Activated naive CD4-positive, alpha-beta T cell treated with anti-CD3 and anti-CD28 coated beads, Interleukin-2, amount 50 U/mL, for 24 hours (primary cell): ENCODE measurements around the gene URI1.
"Not testable (repeated sequence)": the region's sequence is repeated elsewhere in the genome, so short reads cannot be mapped to it uniquely, and the experiment has no call there.

Experiments used
- H3K27ac Mint-ChIP-seq: one replicate; pipeline ENCODE4 v1.8.0; 2021; ENCODE audit warnings: mild to moderate bottlenecking, mixed read lengths
- H3K27me3 Mint-ChIP-seq: one replicate; pipeline ENCODE4 v1.8.0; 2021; ENCODE audit warnings: mixed read lengths
- H3K36me3 Mint-ChIP-seq: one replicate; pipeline ENCODE4 v1.8.0; 2021; ENCODE audit warnings: mixed read lengths
- H3K4me1 Mint-ChIP-seq: one replicate; pipeline ENCODE4 v1.8.0; 2021; ENCODE audit warnings: mixed read lengths
- H3K4me3 Mint-ChIP-seq: one replicate; pipeline ENCODE4 v1.8.0; 2021; ENCODE audit warnings: mild to moderate bottlenecking, mixed read lengths
- H3K9me3 Mint-ChIP-seq: one replicate; pipeline ENCODE4 v1.8.0; 2021; ENCODE audit warnings: mixed read lengths

URI1 gene

GRCh38 chr19:29941828-29942403 lies at the start of gene URI1:
Gene URI1, plus strand, starts transcription at chr19:29942239. Its CDS starts 309 bp downstream, at chr19:29942548.
- Mint-ChIP-seq H3K9me3 (no peaks in the 10 kb centered on the region), H3K36me3 (peaks cover 8% of the 10 kb centered on the region), H3K4me1 (peaks cover 45% of the 10 kb centered on the region), H3K4me3 (peak within 1 kb of the TSS; percentile 96), H3K27ac (peak within 1 kb of the TSS; percentile 95), H3K27me3 (no peaks in the 10 kb centered on the region)

GRCh38 chr19:29893606-29894284 lies 48.3 kb upstream of the URI1 start:
- Mint-ChIP-seq H3K27ac (no peak overlapping the region), H3K4me3 (no peak overlapping the region), H3K36me3 (no peaks in the 10 kb centered on the region)

GRCh38 chr19:29896802-29897201 lies 45.2 kb upstream of the URI1 start:
- no peaks in the 10 kb centered on the region for H3K9me3 Mint-ChIP-seq
- H3K36me3 Mint-ChIP-seq: no peaks in the 10 kb centered on the region

More at GRCh38 chr19:29893606-29894284, 48.3 kb upstream of the URI1 start:
- no peaks in the 10 kb centered on the region for H3K27me3 Mint-ChIP-seq
- H3K4me1 Mint-ChIP-seq: no peaks in the 10 kb centered on the region
- no peaks in the 10 kb centered on the region for H3K9me3 Mint-ChIP-seq

GRCh38 chr19:29897466-29897865 lies 44.6 kb upstream of the URI1 start:
- no peaks in the 10 kb centered on the region for H3K4me1 Mint-ChIP-seq
- no peak overlapping the region for H3K4me3 Mint-ChIP-seq
- no peak overlapping the region for H3K27ac Mint-ChIP-seq
- no peaks in the 10 kb centered on the region for H3K9me3 Mint-ChIP-seq
- H3K36me3 Mint-ChIP-seq: no peaks in the 10 kb centered on the region
- H3K27me3 Mint-ChIP-seq: no peaks in the 10 kb centered on the region

More at GRCh38 chr19:29896802-29897201, 45.2 kb upstream of the URI1 start:
- Mint-ChIP-seq H3K4me3 (no peak overlapping the region), H3K27ac (no peak overlapping the region), H3K27me3 (no peaks in the 10 kb centered on the region), H3K4me1 (no peaks in the 10 kb centered on the region)

- H3K27me3 Mint-ChIP-seq: peaks cover 4% of the 10 kb centered on the region
- H3K36me3 Mint-ChIP-seq: no peaks in the 10 kb centered on the region
- H3K9me3 Mint-ChIP-seq: no peaks in the 10 kb centered on the region
- H3K27ac Mint-ChIP-seq: no peak overlapping the region
- H3K4me3 Mint-ChIP-seq: no peak overlapping the region
- H3K4me1 Mint-ChIP-seq: no peaks in the 10 kb centered on the region
These were observed 38.0 kb upstream of the URI1 start for GRCh38 chr19:29904017-29904416.

- H3K4me3 Mint-ChIP-seq: no peak overlapping the region
- H3K27ac Mint-ChIP-seq: no peak overlapping the region
- peaks cover 4% of the 10 kb centered on the region for H3K27me3 Mint-ChIP-seq
- H3K4me1 Mint-ChIP-seq: no peaks in the 10 kb centered on the region
- no peaks in the 10 kb centered on the region for H3K9me3 Mint-ChIP-seq
- H3K36me3 Mint-ChIP-seq: no peaks in the 10 kb centered on the region
These were observed 32.8 kb upstream of the URI1 start for GRCh38 chr19:29908963-29909944.

GRCh38 chr19:29914933-29915332 lies 27.1 kb upstream of the URI1 start:
- Mint-ChIP-seq H3K4me1 (no peaks in the 10 kb centered on the region), H3K4me3 (no peak overlapping the region), H3K27ac (no peak overlapping the region), H3K36me3 (no peaks in the 10 kb centered on the region), H3K27me3 (peaks cover 3% of the 10 kb centered on the region), H3K9me3 (no peaks in the 10 kb centered on the region)

- not testable (repeated sequence) for H3K9me3 Mint-ChIP-seq, H3K4me3 Mint-ChIP-seq, H3K4me1 Mint-ChIP-seq, H3K27ac Mint-ChIP-seq, H3K27me3 Mint-ChIP-seq, H3K36me3 Mint-ChIP-seq
These were observed 26.2 kb upstream of the URI1 start for GRCh38 chr19:29915832-29916231.

GRCh38 chr19:29917911-29918310 lies 24.1 kb upstream of the URI1 start:
- no peaks in the 10 kb centered on the region for H3K4me1 Mint-ChIP-seq
- H3K36me3 Mint-ChIP-seq: no peaks in the 10 kb centered on the region
- no peak overlapping the region for H3K4me3 Mint-ChIP-seq
- no peaks in the 10 kb centered on the region for H3K9me3 Mint-ChIP-seq
- H3K27me3 Mint-ChIP-seq: peaks cover 3% of the 10 kb centered on the region
- H3K27ac Mint-ChIP-seq: no peak overlapping the region

GRCh38 chr19:29918891-29919290 lies 23.1 kb upstream of the URI1 start:
- H3K36me3 Mint-ChIP-seq: no peaks in the 10 kb centered on the region
- peaks cover 3% of the 10 kb centered on the region for H3K27me3 Mint-ChIP-seq

GRCh38 chr19:29922972-29923371 lies 19.1 kb upstream of the URI1 start:
- Mint-ChIP-seq H3K4me1 (no peaks in the 10 kb centered on the region), H3K9me3 (no peaks in the 10 kb centered on the region), H3K27ac (no peak overlapping the region), H3K4me3 (no peak overlapping the region), H3K36me3 (no peaks in the 10 kb centered on the region), H3K27me3 (no peaks in the 10 kb centered on the region)

More at GRCh38 chr19:29918891-29919290, 23.1 kb upstream of the URI1 start:
- Mint-ChIP-seq H3K27ac (no peak overlapping the region), H3K4me1 (no peaks in the 10 kb centered on the region), H3K9me3 (no peaks in the 10 kb centered on the region), H3K4me3 (no peak overlapping the region)

- Mint-ChIP-seq H3K9me3 (no peaks in the 10 kb centered on the region), H3K4me1 (no peaks in the 10 kb centered on the region), H3K27me3 (no peaks in the 10 kb centered on the region), H3K27ac (no peak overlapping the region), H3K4me3 (no peak overlapping the region), H3K36me3 (no peaks in the 10 kb centered on the region)
These were observed 18.4 kb upstream of the URI1 start for GRCh38 chr19:29923653-29924052.

GRCh38 chr19:29926031-29926430 lies 16.0 kb upstream of the URI1 start:
- H3K36me3 Mint-ChIP-seq: no peaks in the 10 kb centered on the region
- H3K4me3 Mint-ChIP-seq: no peak overlapping the region
- H3K27me3 Mint-ChIP-seq: no peaks in the 10 kb centered on the region
- no peaks in the 10 kb centered on the region for H3K4me1 Mint-ChIP-seq
- H3K9me3 Mint-ChIP-seq: no peaks in the 10 kb centered on the region
- no peak overlapping the region for H3K27ac Mint-ChIP-seq

- no peaks in the 10 kb centered on the region for H3K9me3 Mint-ChIP-seq
- H3K27ac Mint-ChIP-seq: no peak overlapping the region
- H3K27me3 Mint-ChIP-seq: no peaks in the 10 kb centered on the region
- H3K4me3 Mint-ChIP-seq: no peak overlapping the region
- H3K4me1 Mint-ChIP-seq: no peaks in the 10 kb centered on the region
- no peaks in the 10 kb centered on the region for H3K36me3 Mint-ChIP-seq
These were observed 15.2 kb upstream of the URI1 start for GRCh38 chr19:29926801-29927200.

- no peaks in the 10 kb centered on the region for H3K4me1 Mint-ChIP-seq
- no peak overlapping the region for H3K4me3 Mint-ChIP-seq
- no peak overlapping the region for H3K27ac Mint-ChIP-seq
- H3K9me3 Mint-ChIP-seq: no peaks in the 10 kb centered on the region
- H3K36me3 Mint-ChIP-seq: peaks cover 2% of the 10 kb centered on the region
- H3K27me3 Mint-ChIP-seq: peaks cover 1% of the 10 kb centered on the region
These were observed 14.0 kb upstream of the URI1 start for GRCh38 chr19:29927944-29928625.
